Astrocyte (in vitro differentiated cells and primary cell): ENCODE results near the gene NEB. TPM values are rescaled to one million over a fixed set of nuclear protein-coding genes. Genes with fewer than 3 reads are reported as not detected.
"Not testable (repeated sequence)": the region's sequence is repeated elsewhere in the genome, so short reads cannot be mapped to it uniquely, and the experiment has no call there.

Source experiments
- DNase-seq: peaks from one replicate; pipeline ENCODE4 v3.0.0-alpha.2; 2010; ENCODE audit warnings: low read depth
- FAIRE-seq: peaks from 2 replicates; lab custom pipeline; 2011; peaks lifted over from hg19 to GRCh38; lab: Jason Lieb, UNC
- H2AFZ ChIP-seq: 2 replicates; pipeline ENCODE4 v1.6.0; 2012; ENCODE audit warnings: low read depth, low read length, inconsistent platforms
- H3K27ac ChIP-seq: 2 replicates; pipeline ENCODE4 v1.5.1; 2011; ENCODE audit warnings: low read depth, low read length, inconsistent platforms
- H3K27me3 ChIP-seq: 2 replicates; pipeline ENCODE4 v1.6.0; 2011; ENCODE audit warnings: low read length, inconsistent platforms; ENCODE audit not compliant: insufficient read depth
- H3K36me3 ChIP-seq: 2 replicates; pipeline ENCODE4 v1.5.1; 2011; ENCODE audit warnings: low read length, inconsistent platforms; ENCODE audit not compliant: insufficient read depth
- H3K4me1 ChIP-seq: 2 replicates; pipeline ENCODE4 v1.5.1; 2011; ENCODE audit warnings: low read length, inconsistent platforms; ENCODE audit not compliant: insufficient read depth
- H3K4me2 ChIP-seq: 2 replicates; pipeline ENCODE4 v1.6.0; 2012; ENCODE audit warnings: low read length, inconsistent platforms
- H3K4me3 ChIP-seq: 2 replicates; pipeline ENCODE4 v1.5.1; 2011; ENCODE audit warnings: low read depth, mild to moderate bottlenecking, low read length, inconsistent platforms; ENCODE audit not compliant: insufficient read depth
- H3K79me2 ChIP-seq: 2 replicates; pipeline ENCODE4 v1.6.0; 2012; ENCODE audit warnings: mild to moderate bottlenecking, low read length, inconsistent platforms; ENCODE audit not compliant: insufficient read depth
- H3K9ac ChIP-seq: 2 replicates; pipeline ENCODE4 v1.6.0; 2012; ENCODE audit warnings: mild to moderate bottlenecking, low read length, inconsistent platforms
- H3K9me3 ChIP-seq: 2 replicates; pipeline ENCODE4 v1.5.1; 2012; ENCODE audit warnings: low read depth, mild to moderate bottlenecking, low read length, inconsistent platforms; ENCODE audit not compliant: insufficient read depth
- H4K20me1 ChIP-seq: 2 replicates; pipeline ENCODE4 v1.6.0; 2012; ENCODE audit warnings: low read length, inconsistent platforms; ENCODE audit not compliant: insufficient read depth
- H3K27ac Mint-ChIP-seq: one replicate; pipeline ENCODE4 v1.8.0; 2021; ENCODE audit warnings: mild to moderate bottlenecking, mixed read lengths; ENCODE audit not compliant: unreplicated experiment
- H3K27me3 Mint-ChIP-seq: one replicate; pipeline ENCODE4 v1.8.0; 2021; ENCODE audit warnings: low read depth, mixed read lengths; ENCODE audit not compliant: unreplicated experiment
- H3K36me3 Mint-ChIP-seq: one replicate; pipeline ENCODE4 v1.8.0; 2021; ENCODE audit warnings: low read depth, mixed read lengths; ENCODE audit not compliant: unreplicated experiment
- H3K4me1 Mint-ChIP-seq: one replicate; pipeline ENCODE4 v1.8.0; 2021; ENCODE audit warnings: low read depth, mixed read lengths; ENCODE audit not compliant: unreplicated experiment
- H3K4me3 Mint-ChIP-seq: one replicate; pipeline ENCODE4 v1.8.0; 2021; ENCODE audit warnings: mild to moderate bottlenecking, moderate library complexity, mixed read lengths; ENCODE audit not compliant: unreplicated experiment
- H3K9me3 Mint-ChIP-seq: one replicate; pipeline ENCODE4 v1.8.0; 2021; ENCODE audit warnings: mild to moderate bottlenecking, mixed read lengths; ENCODE audit not compliant: unreplicated experiment
- EZH2 ChIP-seq: IDR thresholded peaks from 2 replicates; pipeline ENCODE4 v1.6.1; 2012; ENCODE audit warnings: mild to moderate bottlenecking, low read length, inconsistent platforms; ENCODE audit not compliant: insufficient read depth
- total RNA-seq: library from RNA; stranded (reverse); gene quantifications from 2 replicates; pipeline ENCODE4 v1.2.1, GENCODE V29; 2021
- TF ChIP-seq, protein P1 (sequence below): IDR thresholded peaks from 2 replicates; pipeline ENCODE4 v1.5.1; 2011; ENCODE audit warnings: low read depth, mild to moderate bottlenecking, inconsistent platforms, low read length, moderate library complexity; ENCODE audit not compliant: insufficient read depth

The NEB gene
- total RNA-seq, 1 donor from 2014 or later = 0.82 TPM

DNA sequence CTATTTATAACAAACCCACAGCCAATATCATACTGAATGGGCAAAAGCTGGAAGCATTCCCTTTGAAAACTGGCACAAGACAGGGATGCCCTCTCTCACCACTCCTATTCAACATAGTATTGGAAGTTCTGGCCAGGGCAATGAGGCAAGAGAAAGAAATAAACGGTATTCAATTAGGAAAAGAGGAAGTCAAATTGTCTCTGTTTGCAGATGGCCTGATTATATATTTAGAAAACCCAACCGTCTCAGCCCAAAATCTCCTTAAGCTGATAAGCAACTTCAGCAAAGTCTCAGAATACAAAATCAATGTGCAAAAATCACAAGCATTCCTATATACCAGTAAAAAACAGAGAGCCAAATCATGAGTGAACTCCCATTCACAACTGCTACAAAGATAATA is 176.4 kb downstream of the NEB start:
- H4K20me1 ChIP-seq, H3K36me3 Mint-ChIP-seq, H3K4me2 ChIP-seq, H3K36me3 ChIP-seq, H3K9me3 Mint-ChIP-seq, H3K27me3 ChIP-seq, H3K79me2 ChIP-seq, H3K4me3 ChIP-seq, H3K27ac Mint-ChIP-seq, H3K4me1 ChIP-seq, H3K9ac ChIP-seq, H3K9me3 ChIP-seq, FAIRE-seq, H3K27me3 Mint-ChIP-seq, H2AFZ ChIP-seq, H3K27ac ChIP-seq, DNase-seq, H3K4me3 Mint-ChIP-seq: not testable (repeated sequence)
- H3K4me1 Mint-ChIP-seq = peaks cover 15% of the 10 kb centered on the region

DNA sequence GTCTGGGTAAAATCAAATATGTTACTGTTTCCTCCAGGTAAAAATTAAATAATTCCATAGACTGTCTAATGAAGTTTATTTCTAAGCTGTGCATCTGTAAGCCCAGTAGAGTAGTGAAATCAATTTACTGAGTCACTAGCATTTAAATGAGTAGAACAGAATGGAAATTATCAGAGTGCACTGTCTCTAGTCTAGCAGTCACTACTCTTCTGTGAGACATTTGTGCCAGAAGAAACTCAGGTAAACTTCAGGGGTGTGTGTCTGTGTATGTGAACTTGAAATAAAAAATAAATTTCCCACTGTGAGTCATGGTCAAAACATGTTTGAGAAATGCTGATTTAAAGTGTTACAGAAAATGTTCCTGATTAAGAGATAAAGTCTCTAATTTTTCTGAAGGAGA is 178.2 kb downstream of the NEB start:
- peaks cover 2% of the 10 kb centered on the region for H3K36me3 Mint-ChIP-seq
- no peak overlapping the region for H3K4me2 ChIP-seq
- H3K27me3 Mint-ChIP-seq = peaks cover 4% of the 10 kb centered on the region
- peaks cover 4% of the 10 kb centered on the region for H3K9me3 Mint-ChIP-seq
- FAIRE-seq (no peak), DNase-seq (no peak)
- no peaks in the 10 kb centered on the region for H3K27me3 ChIP-seq
- peak overlapping the region; percentile 31 for H3K27ac Mint-ChIP-seq
- no peak overlapping the region for H2AFZ ChIP-seq
- H3K4me1 ChIP-seq = no peaks in the 10 kb centered on the region
- no peaks in the 10 kb centered on the region for H3K9me3 ChIP-seq
- no peaks in the 10 kb centered on the region for H3K36me3 ChIP-seq
- no peak overlapping the region for H3K9ac ChIP-seq
- H3K4me1 Mint-ChIP-seq = peaks cover 15% of the 10 kb centered on the region
- H4K20me1 ChIP-seq = no peaks in the 10 kb centered on the region
- no peaks in the 10 kb centered on the region for H3K79me2 ChIP-seq
- no peak overlapping the region for H3K27ac ChIP-seq
- H3K4me3 ChIP-seq = no peak overlapping the region
- no peak for TF ChIP-seq EZH2
- TF ChIP-seq, protein P1, sequence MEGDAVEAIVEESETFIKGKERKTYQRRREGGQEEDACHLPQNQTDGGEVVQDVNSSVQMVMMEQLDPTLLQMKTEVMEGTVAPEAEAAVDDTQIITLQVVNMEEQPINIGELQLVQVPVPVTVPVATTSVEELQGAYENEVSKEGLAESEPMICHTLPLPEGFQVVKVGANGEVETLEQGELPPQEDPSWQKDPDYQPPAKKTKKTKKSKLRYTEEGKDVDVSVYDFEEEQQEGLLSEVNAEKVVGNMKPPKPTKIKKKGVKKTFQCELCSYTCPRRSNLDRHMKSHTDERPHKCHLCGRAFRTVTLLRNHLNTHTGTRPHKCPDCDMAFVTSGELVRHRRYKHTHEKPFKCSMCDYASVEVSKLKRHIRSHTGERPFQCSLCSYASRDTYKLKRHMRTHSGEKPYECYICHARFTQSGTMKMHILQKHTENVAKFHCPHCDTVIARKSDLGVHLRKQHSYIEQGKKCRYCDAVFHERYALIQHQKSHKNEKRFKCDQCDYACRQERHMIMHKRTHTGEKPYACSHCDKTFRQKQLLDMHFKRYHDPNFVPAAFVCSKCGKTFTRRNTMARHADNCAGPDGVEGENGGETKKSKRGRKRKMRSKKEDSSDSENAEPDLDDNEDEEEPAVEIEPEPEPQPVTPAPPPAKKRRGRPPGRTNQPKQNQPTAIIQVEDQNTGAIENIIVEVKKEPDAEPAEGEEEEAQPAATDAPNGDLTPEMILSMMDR = no peak
- H3K4me3 Mint-ChIP-seq = no peak overlapping the region

DNA sequence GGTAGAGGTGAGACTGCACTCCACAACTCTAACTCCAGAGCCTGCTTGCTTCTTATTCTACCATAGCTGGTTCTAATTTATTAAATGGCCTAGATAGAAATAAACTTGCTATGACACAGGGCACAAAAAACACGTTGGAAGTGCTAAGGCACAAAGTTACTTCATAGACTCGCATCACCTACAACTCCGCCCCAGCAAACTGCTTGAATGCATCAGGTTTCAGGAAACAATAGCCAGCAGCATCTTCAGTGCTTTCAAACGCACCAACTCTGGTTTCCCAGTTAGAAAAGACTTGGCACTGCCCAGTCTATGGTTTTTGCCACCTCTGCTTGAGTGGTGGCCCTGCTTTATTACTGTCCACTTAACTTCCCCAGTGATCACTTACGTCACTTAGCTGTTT is 182.0 kb downstream of the NEB start:
- H3K9me3 Mint-ChIP-seq = peaks cover 4% of the 10 kb centered on the region
- no peaks in the 10 kb centered on the region for H3K36me3 ChIP-seq
- peaks cover 8% of the 10 kb centered on the region for H3K4me1 Mint-ChIP-seq

More for the DNA sequence above, 182.0 kb downstream of the NEB start:
- Histone ChIP-seq H3K9me3 (no peaks in the 10 kb centered on the region), H3K27me3 (no peaks in the 10 kb centered on the region), H3K4me2 (no peak overlapping the region), H3K4me1 (no peaks in the 10 kb centered on the region), H2AFZ (no peak overlapping the region), H3K4me3 (no peak overlapping the region), H3K27ac (no peak overlapping the region), H3K79me2 (no peaks in the 10 kb centered on the region), H3K9ac (no peak overlapping the region), H4K20me1 (no peaks in the 10 kb centered on the region)
- H3K4me3 Mint-ChIP-seq = no peak overlapping the region
- FAIRE-seq (no peak), DNase-seq (no peak)
- peaks cover 4% of the 10 kb centered on the region for H3K27me3 Mint-ChIP-seq
- peaks cover 2% of the 10 kb centered on the region for H3K36me3 Mint-ChIP-seq
- H3K27ac Mint-ChIP-seq = no peak overlapping the region
- TF ChIP-seq, protein P1 = no peak
- TF ChIP-seq EZH2 = no peak
